ENCODE data around the gene PHC1.

The PHC1 gene

DNA sequence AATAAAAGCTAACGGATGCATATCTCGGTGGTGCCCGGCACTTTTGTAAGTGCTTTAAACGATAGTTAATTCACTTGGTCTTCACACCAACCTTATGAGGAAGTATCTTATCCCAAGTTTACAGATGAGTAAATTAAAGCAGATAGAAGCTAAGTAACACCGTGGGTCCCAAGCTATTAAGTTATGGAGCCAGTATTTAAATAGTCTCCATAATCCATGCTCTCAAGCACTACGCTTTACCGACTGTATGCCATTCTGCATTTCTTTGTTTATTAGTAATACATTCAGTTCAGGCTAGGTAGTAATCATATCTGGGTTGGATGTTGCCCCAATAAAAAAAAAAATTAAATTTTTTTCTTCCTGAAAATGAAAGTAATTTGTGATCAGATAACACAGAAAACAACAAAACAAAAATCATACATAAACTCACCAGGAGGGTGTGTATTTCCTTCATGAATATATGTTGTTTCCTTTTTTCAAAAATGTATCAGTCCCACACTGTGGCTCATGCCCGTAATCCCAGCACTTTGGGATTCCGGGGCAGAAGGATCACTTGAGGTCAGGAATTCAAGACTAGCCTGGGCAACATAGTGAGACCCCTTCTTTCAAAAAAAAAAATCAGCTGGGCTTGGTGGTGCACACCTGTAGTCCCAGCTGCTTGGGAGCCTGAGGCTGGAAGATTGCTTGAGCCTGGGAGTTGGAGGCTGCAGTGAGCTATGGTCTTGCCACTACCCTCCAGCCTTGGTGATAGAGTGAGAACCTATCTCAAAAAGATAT, 36.6 kb downstream of the PHC1 start:
- DNase-seq: no peak

DNA sequence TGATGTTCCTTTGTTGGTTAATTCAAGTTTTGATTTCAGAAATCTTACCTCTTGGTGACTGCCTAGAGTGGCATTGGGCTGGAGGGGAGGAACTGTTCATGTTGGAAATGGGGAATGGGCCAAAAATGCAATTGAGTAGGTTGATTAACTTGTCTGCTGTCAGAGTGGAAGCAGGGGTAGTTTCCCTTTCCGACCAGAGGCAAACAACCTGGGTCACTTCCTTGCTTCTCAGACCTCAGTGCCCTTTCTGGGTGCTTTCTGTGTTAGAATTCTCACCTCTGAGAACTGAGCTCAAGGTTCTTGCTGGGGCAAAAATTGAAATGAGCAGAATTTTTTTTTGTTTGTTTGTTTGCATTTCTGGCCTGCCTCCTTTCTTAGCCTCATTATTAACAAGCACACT, 37.4 kb downstream of the PHC1 start:
- DNase-seq: peak in 1 of 2 donors; percentile 32

DNA sequence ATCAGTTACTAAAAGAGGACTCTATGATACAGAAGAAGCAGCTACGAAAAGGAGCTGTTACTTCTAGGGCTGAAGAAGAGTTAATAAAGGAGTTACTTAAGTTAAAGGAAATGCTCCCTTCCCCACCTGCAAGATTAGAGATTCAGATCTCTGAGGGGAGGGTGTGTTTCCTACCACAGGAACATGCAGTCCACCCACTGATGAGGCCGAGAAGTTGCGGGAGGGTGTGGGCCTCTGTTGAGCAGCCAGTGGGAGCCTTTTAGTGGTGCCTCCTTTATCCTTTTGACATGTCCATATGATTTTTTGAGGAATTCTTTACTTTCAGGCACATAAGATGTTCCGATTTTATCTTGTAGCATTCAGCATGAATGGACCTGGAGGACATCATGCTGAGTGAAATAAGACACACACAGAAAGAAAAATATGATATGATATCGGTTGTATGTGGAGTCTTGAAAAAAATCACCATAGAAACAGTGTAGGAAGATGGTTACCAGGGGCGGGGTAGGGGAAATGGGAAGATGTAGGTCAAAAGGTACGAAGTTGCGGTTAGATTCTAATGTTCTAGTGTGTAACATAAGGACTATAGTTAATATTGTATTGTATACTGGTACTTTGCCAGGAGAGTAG, 39.6 kb downstream of the PHC1 start:
- DNase-seq: peak; percentile 40 to 57

DNA sequence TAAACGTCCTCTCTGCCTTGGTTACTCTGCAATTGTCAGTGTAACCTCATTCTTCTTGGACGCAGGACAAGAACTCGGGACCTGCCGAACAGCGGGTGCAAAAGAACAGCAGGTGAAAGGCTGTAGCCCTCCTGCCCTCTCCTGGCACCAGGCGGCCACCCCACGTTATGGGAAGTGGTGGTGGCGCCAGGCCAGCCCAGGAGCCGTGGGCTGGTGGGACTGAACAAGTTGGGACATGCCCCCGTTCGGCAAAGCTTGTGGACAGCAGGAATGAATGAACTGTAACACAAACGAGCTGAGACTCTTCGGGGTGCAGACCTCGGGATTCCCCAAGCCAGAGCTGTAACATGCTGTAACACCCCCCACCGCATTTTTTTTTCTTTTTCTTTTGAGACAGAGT, 41.8 kb downstream of the PHC1 start:
- no peak for DNase-seq

DNA sequence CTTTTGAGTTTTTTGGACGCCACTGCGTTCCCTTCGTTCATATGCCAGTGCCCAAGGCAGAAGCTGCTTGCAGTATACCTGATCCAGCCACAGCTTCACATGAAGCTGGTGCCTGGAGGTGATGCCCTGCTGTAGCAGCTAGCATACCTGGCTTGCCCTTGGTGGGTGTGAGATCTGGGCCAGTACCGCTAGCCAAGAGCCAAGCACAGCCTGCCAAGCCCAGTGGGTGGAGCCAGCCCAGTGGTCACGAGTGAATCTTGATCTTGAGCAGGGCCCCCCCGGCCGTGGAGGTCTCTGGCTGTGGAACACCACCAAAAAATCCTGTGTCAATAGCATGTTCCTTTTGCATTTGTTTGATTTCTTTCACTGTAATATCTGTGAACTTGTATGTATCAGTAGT, 42.5 kb downstream of the PHC1 start:
- DNase-seq: no peak

DNA sequence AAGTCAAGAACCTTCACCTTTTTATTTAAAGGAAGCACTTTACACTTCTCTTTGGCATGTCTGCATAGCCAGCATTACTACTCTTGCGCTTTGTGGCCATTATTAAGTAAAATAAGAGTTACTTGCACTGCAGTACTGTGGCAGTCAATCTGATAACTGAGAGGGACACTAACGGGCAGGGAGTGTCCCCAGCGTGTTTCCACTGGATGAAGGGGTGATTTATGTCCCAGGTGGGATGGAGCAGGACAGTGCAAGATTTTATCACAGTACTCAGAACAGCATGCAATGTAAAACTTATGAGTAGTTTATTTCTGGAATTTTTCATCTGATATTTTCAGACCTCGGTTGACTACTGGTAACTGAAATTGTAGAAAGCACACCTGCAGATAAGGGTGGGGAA, 43.3 kb downstream of the PHC1 start:
- no peak for DNase-seq

DNA sequence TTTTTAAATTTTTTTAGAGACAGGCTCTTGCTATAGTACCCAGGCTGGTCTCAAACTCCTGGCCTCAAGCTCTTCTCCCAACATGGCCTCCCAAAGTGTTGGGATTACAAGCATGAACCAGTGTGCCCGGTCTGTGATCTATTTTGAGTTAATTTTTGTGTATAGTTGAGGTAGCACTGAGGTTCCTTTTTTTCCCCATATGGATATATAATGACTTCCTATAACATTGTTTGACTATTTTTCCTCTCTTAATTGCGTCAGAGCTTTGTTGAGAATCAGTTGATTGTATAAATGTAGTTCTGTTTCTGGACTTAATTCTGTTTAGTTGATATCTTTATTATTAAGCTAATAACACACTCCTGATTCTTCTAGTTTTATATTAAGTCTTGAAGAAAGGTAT, 43.8 kb downstream of the PHC1 start:
- no peak for DNase-seq

DNA sequence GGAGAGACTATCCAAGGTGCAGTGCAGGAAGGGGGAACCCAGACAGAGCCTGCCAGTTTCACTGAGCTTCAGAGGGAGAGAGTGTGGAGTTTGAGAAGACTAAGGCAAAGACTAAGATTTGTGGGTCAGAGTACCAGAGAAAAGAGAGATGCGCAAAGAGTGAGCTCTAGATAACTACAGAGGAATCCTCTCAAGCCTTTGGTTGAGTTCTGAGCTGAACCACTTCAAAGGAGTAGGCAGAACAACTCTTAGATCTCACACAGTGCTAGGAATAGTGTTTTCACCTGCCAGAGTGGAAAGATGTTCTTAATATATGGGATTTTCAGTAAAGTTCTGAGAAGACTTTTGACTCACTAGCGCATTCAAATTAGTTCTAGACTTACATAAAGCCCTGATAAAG, 45.9 kb downstream of the PHC1 start:
- no peak for DNase-seq

DNA sequence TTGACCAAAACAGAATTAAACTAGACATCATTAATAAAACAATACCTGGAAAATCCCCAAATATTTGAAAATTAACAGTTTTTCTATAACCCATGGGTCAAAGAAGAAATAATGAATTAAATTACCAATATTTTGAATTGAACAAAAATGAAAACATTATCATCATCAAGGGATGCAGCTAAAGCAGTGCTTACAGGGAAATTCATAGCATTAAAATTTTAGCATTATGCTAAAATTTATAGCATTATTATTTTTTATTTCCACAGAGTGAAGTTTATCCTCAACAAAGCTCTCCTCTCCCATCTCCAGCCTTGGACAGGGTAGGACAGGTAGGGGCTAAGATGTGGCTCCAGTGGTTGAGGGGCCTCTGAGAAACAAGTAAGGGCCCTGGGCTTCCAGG, 54.5 kb downstream of the PHC1 start:
- no peak for DNase-seq

DNA sequence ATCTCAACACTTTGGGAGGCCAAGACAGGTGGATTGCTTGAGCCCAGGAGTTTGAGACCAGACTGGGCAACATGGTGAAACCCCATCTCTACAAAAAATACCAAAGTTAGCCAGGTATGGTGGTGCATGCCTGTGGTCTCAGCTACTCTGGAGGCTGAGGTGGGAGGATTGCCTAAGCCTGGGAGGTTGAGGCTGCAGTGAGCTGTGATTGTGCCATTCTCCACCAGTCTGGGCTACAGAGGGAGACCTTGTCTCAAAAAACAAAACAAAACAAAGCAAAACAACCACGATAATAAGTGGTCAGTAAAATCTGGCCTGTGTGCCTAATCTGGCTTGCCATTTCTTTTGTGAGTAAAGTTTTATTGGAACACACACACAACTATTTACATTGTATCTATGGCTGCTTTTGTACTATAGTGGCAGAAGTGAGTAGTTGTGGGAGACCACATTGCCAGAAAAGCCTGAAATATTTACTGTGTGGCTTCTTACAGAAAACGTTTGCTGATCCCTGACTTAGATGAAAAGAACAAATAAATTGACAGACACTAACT, 55.6 kb downstream of the PHC1 start:
- no peak for DNase-seq

DNA sequence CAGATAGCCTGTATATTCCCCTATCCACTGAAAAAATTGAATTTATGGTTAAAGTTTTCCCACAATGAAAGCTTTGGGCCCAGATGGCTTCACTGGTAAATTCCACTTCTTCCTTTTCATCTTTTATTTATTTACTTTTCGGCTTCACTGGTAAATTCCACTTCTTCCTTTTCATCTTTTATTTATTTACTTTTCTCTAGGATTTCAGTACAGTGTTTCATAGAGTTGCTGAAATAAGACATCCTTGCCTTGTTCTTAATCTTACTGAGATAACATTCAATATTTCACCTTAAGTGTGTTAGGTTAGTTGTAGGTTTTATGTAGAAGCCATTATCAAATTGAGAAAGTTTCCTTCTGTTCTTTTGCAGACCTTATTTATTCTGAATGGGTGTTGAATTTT, 56.1 kb downstream of the PHC1 start:
- DNase-seq: no peak

DNA sequence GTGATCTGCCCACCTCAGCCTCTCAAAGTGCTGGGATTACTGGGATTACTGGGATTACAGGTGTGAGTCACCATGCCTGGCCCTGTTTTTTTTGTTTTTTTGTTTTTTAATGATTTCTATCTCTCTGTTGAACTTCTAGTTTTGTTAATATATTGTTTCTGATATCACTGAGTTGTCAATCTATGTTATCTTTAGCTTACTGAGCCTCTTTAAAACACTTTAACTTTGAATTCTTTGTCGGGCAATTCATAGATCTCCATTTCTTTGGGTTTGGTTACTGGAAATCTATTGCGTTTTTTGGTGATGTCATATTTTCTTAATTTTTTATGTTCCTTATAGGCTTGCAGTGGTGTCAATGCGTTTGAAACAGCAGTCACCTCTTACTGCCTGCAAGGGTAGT, 65.8 kb downstream of the PHC1 start:
- DNase-seq: no peak

DNA sequence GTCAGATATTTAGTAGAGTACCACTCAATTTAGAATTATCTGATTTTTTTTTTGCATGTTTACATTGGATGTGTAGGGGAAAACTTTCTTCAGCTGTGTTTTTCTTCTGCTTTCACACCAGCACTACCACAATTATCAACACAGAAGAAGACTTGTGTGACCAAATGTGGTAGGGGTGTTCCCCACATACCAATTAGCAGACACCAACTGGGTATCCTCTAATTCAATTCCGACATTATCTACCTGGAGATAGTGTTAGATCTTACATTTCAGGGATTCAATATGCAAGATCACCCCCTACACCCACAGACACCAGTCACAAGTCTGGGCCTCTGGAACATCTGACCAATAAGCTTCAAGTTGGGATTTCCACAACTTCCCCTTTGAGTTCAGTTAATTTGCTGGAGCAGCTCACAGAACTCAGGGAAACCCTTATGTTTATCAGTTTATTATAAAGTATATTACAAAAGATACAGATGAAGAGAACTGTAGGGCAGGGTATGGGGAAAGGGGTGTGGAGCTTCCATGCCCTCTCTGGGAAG, 71.0 kb downstream of the PHC1 start:
- DNase-seq: no peak

DNA sequence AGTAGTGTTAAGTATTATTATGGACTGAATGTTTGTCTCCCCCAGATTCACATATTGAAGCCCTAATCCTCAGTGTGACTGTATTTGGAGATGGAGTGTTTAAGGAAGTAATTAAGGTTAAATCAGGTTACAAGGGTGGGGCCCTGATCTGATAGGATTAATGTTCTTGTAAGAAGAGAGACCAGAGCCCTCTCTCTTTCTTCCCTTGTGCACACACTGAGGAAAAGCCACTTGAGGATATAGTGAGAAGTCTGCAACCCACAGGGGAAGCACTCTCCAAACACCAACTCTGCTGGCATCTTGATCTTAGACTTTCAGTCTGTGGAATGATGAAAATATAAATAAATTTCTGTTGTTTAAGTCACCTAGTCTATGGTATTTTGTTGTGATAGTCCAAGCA, 72.9 kb downstream of the PHC1 start:
- no peak for DNase-seq

DNA sequence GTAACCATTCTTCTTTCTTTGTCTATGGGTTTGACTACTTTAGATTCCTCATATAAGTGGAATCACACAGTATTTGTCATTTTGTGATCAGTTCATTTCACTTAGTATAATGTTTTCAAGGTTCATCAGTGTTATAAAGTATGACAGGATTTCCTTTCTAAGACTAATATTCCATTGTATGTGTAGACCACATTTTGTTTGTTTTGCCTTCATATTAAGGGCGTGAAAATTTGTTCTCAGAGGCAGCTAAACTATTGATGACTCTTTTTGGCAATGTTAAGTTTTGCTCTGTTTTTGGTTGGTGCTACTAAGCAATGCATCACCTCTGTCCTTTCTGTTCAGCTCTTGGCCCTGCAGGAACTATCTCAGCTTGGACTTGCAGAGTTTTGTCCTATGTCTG, 73.4 kb downstream of the PHC1 start:
- DNase-seq: no peak

DNA sequence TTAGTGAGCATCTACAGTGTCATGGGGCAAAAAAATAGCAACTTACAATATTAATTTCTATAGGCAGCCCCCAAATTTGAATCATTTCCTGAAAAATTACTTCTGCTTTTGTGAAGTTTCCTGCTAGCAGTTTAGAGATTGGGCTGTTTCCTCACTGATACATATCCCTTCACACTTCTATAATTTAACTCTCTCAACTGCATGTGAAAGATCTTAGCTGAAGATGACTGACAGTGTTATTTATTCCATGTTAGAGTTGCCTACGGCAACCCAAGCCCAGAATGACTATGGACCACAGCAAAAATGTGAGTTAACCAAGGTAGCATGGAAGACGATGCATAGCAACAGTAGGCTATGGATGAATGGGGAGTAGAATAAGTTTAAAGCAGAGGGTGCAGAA, 75.1 kb downstream of the PHC1 start, which contains the start of gene KLRG1:
Gene KLRG1 (plus strand): TSS at position 134 of the 400 bp plus-strand sequence. CDS start 90 bp downstream, at position 224.
- DNase-seq: no peak
